GM21786 (cell line): ENCODE results near the gene IFI27L1.

ENCODE experiments used
- ATAC-seq: cut with Tn5 transposase; IDR thresholded peaks from one replicate; pipeline ENCODE4 v1.9.1; 2021; ENCODE audit not compliant: unreplicated experiment

Gene IFI27L1

GRCh38 chr14:94077823-94078222 lies 3.3 kb upstream of the IFI27L1 start:
- no peak for ATAC-seq

- ATAC-seq, result no peak
These were observed 1.1 kb upstream of the IFI27L1 start for GRCh38 chr14:94079891-94080620.

- no peak for ATAC-seq
These were observed 293 bp downstream of the IFI27L1 start for GRCh38 chr14:94081386-94081820.

- ATAC-seq, result no peak
These were observed 6.8 kb downstream of the IFI27L1 start for GRCh38 chr14:94087891-94088290.

GRCh38 chr14:94088516-94088915 lies 7.4 kb downstream of the IFI27L1 start:
- no peak for ATAC-seq

- no peak for ATAC-seq
These were observed 8.4 kb downstream of the IFI27L1 start for GRCh38 chr14:94089479-94089878.

- ATAC-seq, result no peak
These were observed 12.3 kb downstream of the IFI27L1 start for GRCh38 chr14:94093418-94093817.

GRCh38 chr14:94097091-94097490 lies 16.0 kb downstream of the IFI27L1 start:
- no peak for ATAC-seq

- no peak for ATAC-seq
These were observed 17.3 kb downstream of the IFI27L1 start for GRCh38 chr14:94098326-94098992.

GRCh38 chr14:94099006-94099405 lies 17.9 kb downstream of the IFI27L1 start:
- ATAC-seq, result no peak

GRCh38 chr14:94100847-94101246 lies 19.7 kb downstream of the IFI27L1 start:
- no peak for ATAC-seq

- no peak for ATAC-seq
These were observed 20.6 kb downstream of the IFI27L1 start for GRCh38 chr14:94101748-94102147.

- no peak for ATAC-seq
These were observed 21.8 kb downstream of the IFI27L1 start for GRCh38 chr14:94102768-94103482.

GRCh38 chr14:94103554-94104150 lies 22.5 kb downstream of the IFI27L1 start:
- ATAC-seq, result no peak

- ATAC-seq, result no peak
These were observed 23.6 kb downstream of the IFI27L1 start for GRCh38 chr14:94104731-94105130.

GRCh38 chr14:94109915-94110250 lies 28.8 kb downstream of the IFI27L1 start:
- ATAC-seq, result no peak

- no peak for ATAC-seq
These were observed 29.6 kb downstream of the IFI27L1 start, which contains the start of gene IFI27 for GRCh38 chr14:94110552-94111181. Gene IFI27 (plus strand): TSS chr14:94110736.

- no peak for ATAC-seq
These were observed 30.4 kb downstream of the IFI27L1 start for GRCh38 chr14:94111276-94112095.

- no peak for ATAC-seq
These were observed 31.5 kb downstream of the IFI27L1 start for GRCh38 chr14:94112513-94113063.

GRCh38 chr14:94113073-94113472 lies 32.0 kb downstream of the IFI27L1 start:
- no peak for ATAC-seq
